HepG2 (cell line): Measurements from ENCODE around the gene ST6GALNAC4. TPM values are rescaled to one million over a fixed set of nuclear protein-coding genes. Genes with fewer than 3 reads are reported as not detected.
A peak's percentile ranks its signal among the peaks of the same experiment; 100 is the strongest.

ENCODE experiments used
- DDIT3 ChIP-seq: sonication (generic); formaldehyde crosslinking; IDR thresholded peaks from 2 replicates; pipeline ENCODE4 v1.4.0; 2020; ENCODE audit warnings: mild to moderate bottlenecking, missing genetic modification reagents
- ETV6 ChIP-seq: sonication (generic); formaldehyde crosslinking; conservative IDR thresholded peaks from 2 replicates; pipeline ENCODE4 v1.4.0; 2020; ENCODE audit warnings: missing genetic modification reagents
- JUN ChIP-seq: sonication (generic); formaldehyde crosslinking; IDR thresholded peaks from 2 replicates; pipeline ENCODE4 v1.4.0; 2020; ENCODE audit warnings: mild to moderate bottlenecking, missing genetic modification reagents
- MED1 ChIP-seq: sonication (generic); formaldehyde crosslinking; IDR thresholded peaks from 2 replicates; pipeline ENCODE4 v1.4.0; 2020; ENCODE audit warnings: missing genetic modification reagents
- MEF2D ChIP-seq: sonication (generic); formaldehyde crosslinking; IDR thresholded peaks from 2 replicates; pipeline ENCODE4 v1.5.1; 2020; ENCODE audit warnings: mild to moderate bottlenecking, missing genetic modification reagents
- MYC ChIP-seq: sonication (generic); formaldehyde crosslinking; IDR thresholded peaks from 2 replicates; pipeline ENCODE4 v1.9.0; 2021; ENCODE audit warnings: missing genetic modification reagents, borderline replicate concordance
- NAIF1 ChIP-seq: sonication (generic); formaldehyde crosslinking; IDR thresholded peaks from 2 replicates; pipeline ENCODE4 v1.5.0; 2020; ENCODE audit warnings: mild to moderate bottlenecking, missing genetic modification reagents, borderline replicate concordance
- NFKBIZ ChIP-seq: IDR thresholded peaks from 2 replicates; pipeline ENCODE4 v1.6.1; 2018; ENCODE audit warnings: missing genetic modification reagents, missing compliant biosample characterization
- PRPF4 ChIP-seq: fragments of 200-400 bp; formaldehyde crosslinking; IDR thresholded peaks from 2 replicates; pipeline ENCODE4 v1.6.1; 2016; ENCODE audit warnings: low read length, low read depth; ENCODE audit not compliant: poor library complexity, severe bottlenecking
- SYNCRIP ChIP-seq: fragments of 200-400 bp; formaldehyde crosslinking; IDR thresholded peaks from 2 replicates; pipeline ENCODE4 v1.6.1; 2018; ENCODE audit warnings: mild to moderate bottlenecking, low read depth, low read length; ENCODE audit not compliant: insufficient read depth
- TMF1 ChIP-seq: sonication (generic); formaldehyde crosslinking; IDR thresholded peaks from 2 replicates; pipeline ENCODE4 v1.8.1; 2022; ENCODE audit warnings: low read depth, missing genetic modification reagents
- ZGPAT ChIP-seq: IDR thresholded peaks from 2 replicates; pipeline ENCODE4 v1.6.1; 2016; ENCODE audit warnings: mild to moderate bottlenecking
- ZNF598 ChIP-seq: sonication (generic); formaldehyde crosslinking; IDR thresholded peaks from 2 replicates; pipeline ENCODE4 v1.5.1; 2020; ENCODE audit warnings: mild to moderate bottlenecking, missing genetic modification reagents, borderline replicate concordance
- ZNF605 ChIP-seq: sonication (generic); formaldehyde crosslinking; IDR thresholded peaks from 2 replicates; pipeline ENCODE4 v1.8.0; 2022; ENCODE audit warnings: mild to moderate bottlenecking, missing genetic modification reagents
- ZNF629 ChIP-seq: sonication (generic); formaldehyde crosslinking; conservative IDR thresholded peaks from 2 replicates; pipeline ENCODE4 v1.5.0; 2020; ENCODE audit warnings: missing genetic modification reagents
- ZSCAN9 ChIP-seq: IDR thresholded peaks from 2 replicates; pipeline ENCODE4 v1.6.1; 2016; ENCODE audit warnings: borderline replicate concordance
- polyA plus RNA-seq, 8 experiments: library from polyadenylated mRNA; depleted of rRNA in 3 of 8; stranded (reverse) in 7 of 8; unstranded in 1 of 8; fragments of >200 nt; fragmentation: Illumina TruSeq in 4 of 8; extraction: Trizol in 4 of 8; gene quantifications; 2 replicates each; pipeline versions ENCODE4 v1.2.1 to v1.2.3, GENCODE V29; 2011 to 2016; ENCODE audit warnings: low read depth in 4 of 8, missing spikeins in 1 of 8, mixed read lengths in 1 of 8; ENCODE audit not compliant: insufficient read depth in 1 of 8
- total RNA-seq, 5 experiments: library from RNA; depleted of rRNA; stranded (reverse); fragments of >200 nt; fragmentation: Illumina TruSeq; extraction: Trizol; gene quantifications; 2 replicates each; pipeline ENCODE4 v1.2.3, GENCODE V29; 2016; ENCODE audit warnings: low read depth in 1 of 5
- TF ChIP-seq, protein P1 (sequence below): sonication (generic); formaldehyde crosslinking; IDR thresholded peaks from 2 replicates; pipeline ENCODE4 v1.8.0; 2022; ENCODE audit warnings: mild to moderate bottlenecking, missing genetic modification reagents; ENCODE audit not compliant: insufficient replicate concordance
- TF ChIP-seq, protein P2 (sequence below): sonication (generic); formaldehyde crosslinking; IDR thresholded peaks from 2 replicates; pipeline ENCODE4 v1.4.0; 2020; ENCODE audit warnings: missing genetic modification reagents, borderline replicate concordance
- TF ChIP-seq, protein P3 (sequence below): sonication (generic); formaldehyde crosslinking; IDR thresholded peaks from 2 replicates; pipeline ENCODE4 v1.5.0; 2020; ENCODE audit warnings: mild to moderate bottlenecking, missing genetic modification reagents, borderline replicate concordance

ST6GALNAC4 gene
- total and polyA plus RNA-seq, 2 of the 13 experiments (the other 11 are each of a cell fraction or from before 2014, with no cell fraction given), result 18.8 to 27.7 TPM

DNA sequence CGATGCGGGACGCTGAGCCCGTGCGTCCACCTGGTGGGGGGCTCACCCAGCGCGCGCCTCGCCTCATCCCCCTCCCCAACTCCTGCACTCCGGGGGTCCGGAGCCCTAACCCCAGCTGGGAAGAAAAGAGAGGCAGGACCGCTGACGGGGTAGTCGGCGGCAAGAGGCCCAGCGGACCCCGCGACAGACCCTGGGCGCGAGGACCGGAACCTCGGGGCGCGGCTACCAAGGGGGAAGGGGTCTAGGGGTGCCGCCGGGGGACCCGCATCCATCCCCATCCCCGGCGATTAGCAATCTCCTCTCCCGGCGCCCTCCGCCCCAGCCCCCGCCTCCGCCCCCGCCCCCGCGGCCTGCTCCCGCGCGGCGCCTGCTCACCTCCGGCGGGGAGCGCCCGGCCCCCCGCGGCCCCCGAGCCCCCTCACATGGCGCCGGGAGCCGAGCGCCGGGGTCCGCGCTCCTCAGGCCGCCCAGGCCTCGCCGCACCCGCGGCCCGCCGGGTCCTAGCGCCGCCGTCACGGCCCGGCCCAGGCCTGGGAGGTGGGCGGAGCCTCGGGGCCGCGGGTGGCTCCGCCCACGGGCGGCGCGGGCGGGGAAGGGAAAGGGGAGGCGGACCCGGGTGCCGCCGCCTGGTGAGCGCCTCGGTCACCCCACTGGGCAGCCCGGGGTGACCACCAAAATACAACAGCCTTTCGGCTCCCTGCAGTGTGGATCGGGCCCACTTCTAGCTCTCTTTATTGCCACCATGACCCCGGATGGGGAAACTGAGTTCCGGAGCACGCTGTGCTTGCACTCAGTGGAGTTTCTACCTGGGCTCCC, 17.5 kb downstream of the ST6GALNAC4 start, which contains the start of gene ST6GALNAC6 (continued):
- TF ChIP-seq NAIF1 (CRISPR knock-in tag), result no peak
- peak; percentile 22; the same call in 1 of the 2 replicates for TF ChIP-seq MED1
- no peak for TF ChIP-seq JUN (CRISPR knock-in tag)
- TF ChIP-seq, protein P1, sequence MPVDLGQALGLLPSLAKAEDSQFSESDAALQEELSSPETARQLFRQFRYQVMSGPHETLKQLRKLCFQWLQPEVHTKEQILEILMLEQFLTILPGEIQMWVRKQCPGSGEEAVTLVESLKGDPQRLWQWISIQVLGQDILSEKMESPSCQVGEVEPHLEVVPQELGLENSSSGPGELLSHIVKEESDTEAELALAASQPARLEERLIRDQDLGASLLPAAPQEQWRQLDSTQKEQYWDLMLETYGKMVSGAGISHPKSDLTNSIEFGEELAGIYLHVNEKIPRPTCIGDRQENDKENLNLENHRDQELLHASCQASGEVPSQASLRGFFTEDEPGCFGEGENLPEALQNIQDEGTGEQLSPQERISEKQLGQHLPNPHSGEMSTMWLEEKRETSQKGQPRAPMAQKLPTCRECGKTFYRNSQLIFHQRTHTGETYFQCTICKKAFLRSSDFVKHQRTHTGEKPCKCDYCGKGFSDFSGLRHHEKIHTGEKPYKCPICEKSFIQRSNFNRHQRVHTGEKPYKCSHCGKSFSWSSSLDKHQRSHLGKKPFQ (CRISPR knock-in tag), result no peak
- no peak for TF ChIP-seq ZSCAN9 (CRISPR knock-in tag)
- 0 out of 2 replicates have a peak, but pooled peaks have one; percentile 18 for TF ChIP-seq ZNF598 (CRISPR knock-in tag)
- TF ChIP-seq TMF1, result peak; percentile 57; the same call in 1 of the 2 replicates
- TF ChIP-seq, protein P2, sequence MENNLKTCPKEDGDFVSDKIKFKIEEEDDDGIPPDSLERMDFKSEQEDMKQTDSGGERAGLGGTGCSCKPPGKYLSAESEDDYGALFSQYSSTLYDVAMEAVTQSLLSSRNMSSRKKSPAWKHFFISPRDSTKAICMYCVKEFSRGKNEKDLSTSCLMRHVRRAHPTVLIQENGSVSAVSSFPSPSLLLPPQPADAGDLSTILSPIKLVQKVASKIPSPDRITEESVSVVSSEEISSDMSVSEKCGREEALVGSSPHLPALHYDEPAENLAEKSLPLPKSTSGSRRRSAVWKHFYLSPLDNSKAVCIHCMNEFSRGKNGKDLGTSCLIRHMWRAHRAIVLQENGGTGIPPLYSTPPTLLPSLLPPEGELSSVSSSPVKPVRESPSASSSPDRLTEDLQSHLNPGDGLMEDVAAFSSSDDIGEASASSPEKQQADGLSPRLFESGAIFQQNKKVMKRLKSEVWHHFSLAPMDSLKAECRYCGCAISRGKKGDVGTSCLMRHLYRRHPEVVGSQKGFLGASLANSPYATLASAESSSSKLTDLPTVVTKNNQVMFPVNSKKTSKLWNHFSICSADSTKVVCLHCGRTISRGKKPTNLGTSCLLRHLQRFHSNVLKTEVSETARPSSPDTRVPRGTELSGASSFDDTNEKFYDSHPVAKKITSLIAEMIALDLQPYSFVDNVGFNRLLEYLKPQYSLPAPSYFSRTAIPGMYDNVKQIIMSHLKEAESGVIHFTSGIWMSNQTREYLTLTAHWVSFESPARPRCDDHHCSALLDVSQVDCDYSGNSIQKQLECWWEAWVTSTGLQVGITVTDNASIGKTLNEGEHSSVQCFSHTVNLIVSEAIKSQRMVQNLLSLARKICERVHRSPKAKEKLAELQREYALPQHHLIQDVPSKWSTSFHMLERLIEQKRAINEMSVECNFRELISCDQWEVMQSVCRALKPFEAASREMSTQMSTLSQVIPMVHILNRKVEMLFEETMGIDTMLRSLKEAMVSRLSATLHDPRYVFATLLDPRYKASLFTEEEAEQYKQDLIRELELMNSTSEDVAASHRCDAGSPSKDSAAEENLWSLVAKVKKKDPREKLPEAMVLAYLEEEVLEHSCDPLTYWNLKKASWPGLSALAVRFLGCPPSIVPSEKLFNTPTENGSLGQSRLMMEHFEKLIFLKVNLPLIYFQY (CRISPR knock-in tag), result peak; percentile 46; the same call in 1 of the 2 replicates
- no peak for TF ChIP-seq NFKBIZ (CRISPR knock-in tag)
- no peak for TF ChIP-seq DDIT3
- TF ChIP-seq PRPF4, result no peak
- TF ChIP-seq ZGPAT, result peak; percentile 13; the same call in 1 of the 2 replicates
- 0 out of 2 replicates have a peak, but pooled peaks have one; percentile 5 for TF ChIP-seq ZNF605 (CRISPR knock-in tag)
- TF ChIP-seq MEF2D, result no peak
- peak; percentile 47 for TF ChIP-seq MYC
- no peak for TF ChIP-seq ETV6 (CRISPR knock-in tag)
- TF ChIP-seq, protein P3, sequence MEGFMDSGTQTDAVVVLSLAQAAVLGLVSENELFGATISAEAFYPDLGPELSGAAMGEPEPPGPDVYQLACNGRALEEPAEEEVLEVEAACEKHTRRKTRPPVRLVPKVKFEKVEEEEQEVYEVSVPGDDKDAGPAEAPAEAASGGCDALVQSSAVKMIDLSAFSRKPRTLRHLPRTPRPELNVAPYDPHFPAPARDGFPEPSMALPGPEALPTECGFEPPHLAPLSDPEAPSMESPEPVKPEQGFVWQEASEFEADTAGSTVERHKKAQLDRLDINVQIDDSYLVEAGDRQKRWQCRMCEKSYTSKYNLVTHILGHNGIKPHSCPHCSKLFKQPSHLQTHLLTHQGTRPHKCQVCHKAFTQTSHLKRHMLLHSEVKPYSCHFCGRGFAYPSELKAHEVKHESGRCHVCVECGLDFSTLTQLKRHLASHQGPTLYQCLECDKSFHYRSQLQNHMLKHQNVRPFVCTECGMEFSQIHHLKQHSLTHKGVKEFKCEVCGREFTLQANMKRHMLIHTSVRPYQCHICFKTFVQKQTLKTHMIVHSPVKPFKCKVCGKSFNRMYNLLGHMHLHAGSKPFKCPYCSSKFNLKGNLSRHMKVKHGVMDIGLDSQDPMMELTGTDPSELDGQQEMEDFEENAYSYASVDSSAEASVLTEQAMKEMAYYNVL (CRISPR knock-in tag), result no peak
- TF ChIP-seq ZNF629, result 0 out of 2 replicates have a peak, but pooled peaks have one; percentile 4
- no peak for TF ChIP-seq SYNCRIP
